SJCRH30 (cell line): ENCODE measurements around the gene ENTPD2. TPM values are rescaled to one million over a fixed set of nuclear protein-coding genes. Genes with fewer than 3 reads are reported as not detected.
A peak's percentile ranks its signal among the peaks of the same experiment; 100 is the strongest.

ENCODE experiments used
- DNase-seq, 2 experiments: peaks; one replicate each; pipeline ENCODE4 v3.0.0-alpha.2; 2015 to 2020
- H3K27ac ChIP-seq: fragments of 250-450 bp; sonication (Bioruptor Pico); 2 replicates; pipeline ENCODE4 v1.5.1; 2020; ENCODE audit warnings: mild to moderate bottlenecking, moderate library complexity
- H3K27me3 ChIP-seq: fragments of 250-450 bp; sonication (Bioruptor Pico); 2 replicates; pipeline ENCODE4 v1.5.1; 2020; ENCODE audit warnings: mild to moderate bottlenecking, moderate library complexity
- H3K36me3 ChIP-seq: fragments of 250-450 bp; sonication (Bioruptor Pico); 2 replicates; pipeline ENCODE4 v1.5.1; 2020; ENCODE audit warnings: mild to moderate bottlenecking, moderate library complexity
- H3K4me1 ChIP-seq: fragments of 250-450 bp; sonication (Bioruptor Pico); 2 replicates; pipeline ENCODE4 v1.5.1; 2020; ENCODE audit warnings: mild to moderate bottlenecking, moderate library complexity
- H3K4me3 ChIP-seq: fragments of 250-450 bp; sonication (Bioruptor Pico); 2 replicates; pipeline ENCODE4 v1.5.1; 2020; ENCODE audit warnings: mild to moderate bottlenecking, moderate library complexity
- H3K9me3 ChIP-seq: fragments of 250-450 bp; sonication (Bioruptor Pico); replicated peaks from 2 replicates; pipeline ENCODE4 v1.5.1; 2020; ENCODE audit warnings: mild to moderate bottlenecking, moderate library complexity
- total RNA-seq: library from RNA; depleted of rRNA; stranded (reverse); fragments of >200 nt; shearing (Covaris generic); gene quantifications from 2 replicates; pipeline ENCODE4 v1.2.3, GENCODE V29; 2014; rRNA removed

The ENTPD2 gene
- total RNA-seq, 1 experiment from 2014 or later, result 1.9 TPM

GRCh38 chr9:137002646-137003041, 51.2 kb downstream of the ENTPD2 start:
- H3K4me1 ChIP-seq, result peaks cover 15% of the 10 kb centered on the region
- peaks cover 9% of the 10 kb centered on the region for H3K9me3 ChIP-seq
- no peak overlapping the region for H3K27ac ChIP-seq
- no peak overlapping the region for H3K4me3 ChIP-seq
- H3K27me3 ChIP-seq, result no peaks in the 10 kb centered on the region
- no peaks in the 10 kb centered on the region for H3K36me3 ChIP-seq
- DNase-seq, result no peak

- peaks cover 11% of the 10 kb centered on the region; the same call in 1 of the 2 replicates for H3K4me1 ChIP-seq
- H3K27me3 ChIP-seq, result no peaks in the 10 kb centered on the region
- DNase-seq, result no peak
- H3K36me3 ChIP-seq, result no peaks in the 10 kb centered on the region
- H3K27ac ChIP-seq, result no peak overlapping the region
- peaks cover 9% of the 10 kb centered on the region for H3K9me3 ChIP-seq
- no peak overlapping the region for H3K4me3 ChIP-seq
Measured at GRCh38 chr9:137001857-137002645, 51.8 kb downstream of the ENTPD2 start.

GRCh38 chr9:137000177-137000930, 53.5 kb downstream of the ENTPD2 start:
- Histone ChIP-seq H3K9me3 (peaks cover 5% of the 10 kb centered on the region; the same call in 1 of the 2 replicates), H3K27me3 (no peaks in the 10 kb centered on the region), H3K4me3 (no peak overlapping the region), H3K27ac (no peak overlapping the region), H3K36me3 (no peaks in the 10 kb centered on the region), H3K4me1 (peaks cover 18% of the 10 kb centered on the region; the same call in 1 of the 2 replicates)
- DNase-seq, result peak in 1 of 2 experiments; percentile 26

Other genes starting within 250 kb of the ENTPD2 start
- 102 and 108 TPM in 2 replicates for gene RABL6, start 246.1 kb downstream of the ENTPD2 start, total RNA-seq
- gene AJM1, start 211.6 kb downstream of the ENTPD2 start, total RNA-seq, result 0.35 and 0.77 TPM in 2 replicates
- gene PHPT1, start 204.7 kb downstream of the ENTPD2 start, total RNA-seq, result 79.9 and 109 TPM in 2 replicates
- 1.9 and 4.4 TPM in 2 replicates for gene MAMDC4, start 201.7 kb downstream of the ENTPD2 start, total RNA-seq
- 410 and 447 TPM in 2 replicates for gene EDF1, start 187.8 kb downstream of the ENTPD2 start, total RNA-seq
- gene TRAF2, start 167.5 kb downstream of the ENTPD2 start, total RNA-seq, result 19.5 and 23.6 TPM in 2 replicates
- 37.1 and 40.4 TPM in 2 replicates for gene FBXW5, start 109.3 kb downstream of the ENTPD2 start, total RNA-seq
- gene C8G, start 108.8 kb downstream of the ENTPD2 start, total RNA-seq, result not detected in 2 replicates
- gene LCN12, start 101.8 kb downstream of the ENTPD2 start, total RNA-seq, result not detected in 2 replicates
- gene PTGDS, start 76.6 kb downstream of the ENTPD2 start, total RNA-seq, result not detected in 2 replicates
- gene LCNL1, start 71.1 kb downstream of the ENTPD2 start, total RNA-seq, result not detected in 2 replicates
- 25.9 and 27.8 TPM in 2 replicates for gene PAXX, start 61.6 kb downstream of the ENTPD2 start, total RNA-seq
- gene CLIC3, start 57.5 kb downstream of the ENTPD2 start, total RNA-seq, result 0.28 and 0.55 TPM in 2 replicates
- 4.0 and 4.6 TPM in 2 replicates for gene ABCA2, start 25.8 kb downstream of the ENTPD2 start, total RNA-seq
- gene FUT7, start 22.0 kb downstream of the ENTPD2 start, total RNA-seq, result not detected in 2 replicates
- 0.51 and 0.91 TPM in 2 replicates for gene NPDC1, start 7.9 kb downstream of the ENTPD2 start, total RNA-seq
- gene SAPCD2, start 16.5 kb upstream of the ENTPD2 start, total RNA-seq, result 69.7 and 71.0 TPM in 2 replicates
- gene UAP1L1, start 23.5 kb upstream of the ENTPD2 start, total RNA-seq, result 12.6 and 13.8 TPM in 2 replicates
- gene MAN1B1, start 32.9 kb upstream of the ENTPD2 start, total RNA-seq, result 38.4 and 42.6 TPM in 2 replicates
- 12.6 and 13.4 TPM in 2 replicates for gene DPP7, start 60.7 kb upstream of the ENTPD2 start, total RNA-seq
- gene GRIN1, start 85.1 kb upstream of the ENTPD2 start, total RNA-seq, result 0.49 and 2.0 TPM in 2 replicates
- gene LRRC26, start 116.0 kb upstream of the ENTPD2 start, total RNA-seq, result 0.24 and 0.53 TPM in 2 replicates
- not detected in 2 replicates for gene TMEM210, start 118.0 kb upstream of the ENTPD2 start, total RNA-seq
- 29.7 and 38.7 TPM in 2 replicates for gene ANAPC2, start 134.5 kb upstream of the ENTPD2 start, total RNA-seq
- 73.0 and 88.1 TPM in 2 replicates for gene SSNA1, start 134.6 kb upstream of the ENTPD2 start, total RNA-seq
- 14.0 and 14.8 TPM in 2 replicates for gene TPRN, start 146.7 kb upstream of the ENTPD2 start, total RNA-seq
- 57.3 and 60.5 TPM in 2 replicates for gene TMEM203, start 151.6 kb upstream of the ENTPD2 start, total RNA-seq
- gene NDOR1, start 151.6 kb upstream of the ENTPD2 start, total RNA-seq, result 12.5 and 17.2 TPM in 2 replicates
- 0.23 and 0.43 TPM in 2 replicates for gene RNF208, start 168.2 kb upstream of the ENTPD2 start, total RNA-seq
- 1.7 TPM in 2 replicates for gene CYSRT1, start 171.1 kb upstream of the ENTPD2 start, total RNA-seq
- gene RNF224, start 173.4 kb upstream of the ENTPD2 start, total RNA-seq, result not detected in 2 replicates
- 0.06 TPM in 1 of 2 replicates, not detected in the other for gene SLC34A3, start 176.8 kb upstream of the ENTPD2 start, total RNA-seq
- gene TUBB4B, start 187.2 kb upstream of the ENTPD2 start, total RNA-seq, result 528 and 565 TPM in 2 replicates
- not detected in 2 replicates for gene STPG3, start 197.2 kb upstream of the ENTPD2 start, total RNA-seq
- 65.5 and 66.8 TPM in 2 replicates for gene NELFB, start 201.3 kb upstream of the ENTPD2 start, total RNA-seq
- gene TOR4A, start 223.7 kb upstream of the ENTPD2 start, total RNA-seq, result 4.0 and 4.4 TPM in 2 replicates
- 0.89 and 1.0 TPM in 2 replicates for gene NRARP, start 248.2 kb upstream of the ENTPD2 start, total RNA-seq